ENCODE results near the gene ANO10. TPM values are rescaled to one million over a fixed set of nuclear protein-coding genes. Genes with fewer than 3 reads are reported as not detected.
A peak's percentile ranks its signal among the peaks of the same experiment; 100 is the strongest.

ANO10 gene
- polyA plus RNA-seq, 5 donors: 32.5 to 39.3 (median 34.1) TPM

DNA sequence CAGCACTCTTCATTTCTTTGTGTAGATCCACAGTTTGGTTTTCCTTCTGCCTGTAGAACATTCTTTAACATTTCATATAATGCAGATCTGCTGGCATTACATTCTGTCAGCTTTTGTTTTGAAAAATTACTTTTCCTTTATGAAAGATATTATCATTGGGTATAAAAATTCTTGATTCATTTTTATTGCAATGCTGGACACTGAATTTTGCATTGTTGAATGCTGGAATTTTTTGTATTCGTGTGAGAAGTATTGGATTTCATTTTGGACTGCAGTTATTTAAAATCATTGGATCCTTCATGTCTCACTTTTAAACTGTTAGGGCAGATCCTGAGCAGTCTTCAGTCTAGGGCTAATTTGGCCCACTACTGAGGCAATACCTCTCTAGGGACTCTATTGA, 268.4 kb downstream of the ANO10 start:
- no peak for DNase-seq

DNA sequence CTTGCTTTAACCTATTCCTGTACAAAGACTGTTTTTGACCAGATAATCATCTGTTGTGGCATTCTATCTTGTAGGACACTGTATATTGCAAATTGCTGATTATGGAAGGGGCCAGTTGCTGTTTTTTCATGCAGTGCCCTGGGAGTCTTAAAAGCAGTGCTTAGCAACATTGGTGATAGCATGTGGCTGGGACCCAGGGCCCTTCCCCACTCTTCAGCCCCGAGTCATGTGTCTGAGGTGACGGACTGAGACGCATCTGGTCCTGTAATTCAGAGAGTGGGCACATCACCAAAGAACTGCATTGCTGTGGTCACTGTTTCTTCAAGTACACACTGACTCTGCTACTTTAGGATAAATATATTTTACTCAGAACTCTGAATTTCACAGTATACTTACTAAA, 272.1 kb downstream of the ANO10 start:
- DNase-seq: no peak

DNA sequence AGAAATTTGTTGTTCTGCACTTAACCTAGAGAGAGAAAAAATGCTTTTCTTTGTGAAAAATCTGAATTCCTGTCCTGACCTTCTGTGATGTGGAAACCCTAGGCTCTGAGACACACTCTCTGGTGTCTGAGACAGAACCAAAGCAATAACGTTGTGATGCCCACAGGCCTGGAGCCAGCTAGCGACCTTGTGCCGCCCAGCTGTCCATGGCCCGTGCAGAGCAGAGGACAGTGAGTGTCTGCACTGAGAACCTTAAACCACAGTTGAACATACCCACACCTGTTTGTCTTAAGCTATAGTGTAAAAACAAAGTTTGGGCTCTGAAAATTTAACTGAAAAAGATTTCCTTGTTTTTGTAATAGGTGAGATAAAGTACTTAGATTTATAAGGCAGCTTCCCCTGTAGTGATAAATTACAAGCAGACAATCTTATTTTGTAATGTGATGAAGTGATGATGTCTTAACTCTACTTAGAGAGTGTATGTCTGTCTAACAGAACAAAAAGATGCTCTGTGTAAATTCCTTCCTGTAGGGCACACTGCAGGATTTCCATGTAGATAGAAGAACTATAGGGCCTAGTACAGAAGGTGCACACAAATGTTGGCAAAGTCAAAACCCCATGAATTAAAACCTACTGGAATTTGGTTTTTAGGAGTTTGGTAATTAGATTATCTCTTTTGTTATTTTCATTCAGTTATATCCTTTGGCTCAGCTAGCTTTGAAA, 272.8 kb downstream of the ANO10 start:
- DNase-seq: no peak

DNA sequence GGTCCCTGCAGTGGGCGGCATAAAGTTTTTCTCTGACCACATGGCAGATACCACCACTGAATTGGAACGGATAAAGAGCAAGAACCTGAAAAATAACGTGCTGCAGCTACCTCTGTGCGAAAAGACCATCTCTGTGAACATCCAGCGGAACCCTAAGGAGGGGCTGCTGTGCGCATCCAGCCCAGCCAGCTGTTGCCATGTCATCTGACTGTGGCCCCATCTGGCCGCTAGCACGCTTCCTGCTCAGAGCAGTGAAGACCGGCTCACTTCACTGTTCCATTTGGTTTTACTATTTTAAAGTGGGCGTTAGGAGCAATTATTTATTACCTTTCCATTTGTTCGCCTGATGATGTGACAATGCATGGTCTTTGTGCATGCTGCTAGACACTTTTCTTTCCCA, 273.5 kb downstream of the ANO10 start:
- DNase-seq: no peak

DNA sequence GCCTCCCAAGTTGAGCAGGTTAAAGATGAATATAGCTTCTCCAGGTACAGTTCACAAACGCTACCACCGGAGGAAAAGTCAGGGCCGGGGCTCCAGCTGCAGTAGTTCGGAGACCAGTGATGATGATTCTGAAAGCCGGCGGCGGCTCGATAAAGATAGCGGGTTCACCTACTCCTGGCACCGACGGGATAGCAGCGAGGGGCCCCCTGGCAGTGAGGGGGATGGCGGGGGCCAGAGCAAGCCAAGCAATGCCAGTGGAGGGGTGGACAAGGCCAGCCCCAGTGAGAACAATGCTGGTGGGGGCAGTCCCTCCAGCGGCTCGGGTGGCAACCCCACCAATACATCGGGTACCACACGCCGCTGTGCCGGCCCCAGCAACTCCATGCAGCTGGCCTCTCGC, 274.0 kb downstream of the ANO10 start:
- no peak for DNase-seq

DNA sequence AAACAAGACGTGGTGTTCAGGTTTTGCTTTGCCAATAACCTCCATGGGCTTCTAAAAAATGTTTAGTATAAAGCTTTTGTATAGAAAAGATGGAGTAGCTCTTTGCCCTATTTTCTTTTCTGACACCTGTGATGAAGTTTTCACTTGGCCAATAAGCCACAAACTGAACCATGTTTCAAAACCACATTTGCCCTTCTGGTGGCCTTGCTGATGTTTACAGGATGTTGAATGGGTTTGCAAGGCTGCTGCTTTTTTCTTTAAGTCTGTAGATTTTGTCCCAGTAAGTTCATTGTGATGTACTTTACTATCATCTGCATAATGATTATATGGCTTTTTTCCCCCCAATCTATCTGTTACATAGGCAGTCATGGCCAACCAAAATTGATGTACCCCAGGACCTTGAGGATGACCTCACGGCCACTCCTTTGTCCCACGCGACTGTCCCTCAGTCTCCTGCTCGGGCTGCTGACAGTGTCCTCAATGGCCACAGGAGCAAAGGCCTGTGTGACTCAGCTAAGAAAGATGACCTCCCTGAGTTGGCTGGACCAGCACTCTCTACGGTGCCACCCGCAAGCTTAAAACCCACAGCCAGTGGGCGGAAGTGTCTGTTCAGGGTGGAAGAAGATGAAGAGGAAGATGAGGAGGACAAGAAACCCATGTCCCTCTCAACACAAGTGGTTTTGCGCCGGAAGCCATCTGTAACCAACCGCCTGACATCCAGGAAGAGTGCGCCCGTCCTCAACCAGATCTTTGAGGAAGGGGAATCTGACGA, 274.6 kb downstream of the ANO10 start:
- no peak for DNase-seq

DNA sequence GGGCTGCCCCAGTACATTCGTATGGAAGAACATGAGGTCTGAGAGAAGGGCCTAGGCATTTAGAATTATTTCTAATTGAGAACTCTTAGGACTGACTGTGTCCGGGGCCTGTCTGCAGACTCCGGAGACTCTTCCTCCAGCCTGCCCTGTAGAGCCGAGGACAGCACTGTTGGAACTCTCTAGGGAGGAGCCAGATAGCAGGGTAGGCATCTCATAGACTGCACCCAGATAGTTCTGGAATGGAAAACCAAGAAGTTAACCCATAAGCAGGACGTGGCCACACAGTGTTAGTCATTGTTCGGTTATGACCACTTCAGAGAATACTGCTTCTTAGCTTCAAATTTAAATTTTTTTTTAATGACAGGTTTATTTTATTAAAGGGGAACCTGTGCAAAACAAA, 275.9 kb downstream of the ANO10 start:
- no peak for DNase-seq

DNA sequence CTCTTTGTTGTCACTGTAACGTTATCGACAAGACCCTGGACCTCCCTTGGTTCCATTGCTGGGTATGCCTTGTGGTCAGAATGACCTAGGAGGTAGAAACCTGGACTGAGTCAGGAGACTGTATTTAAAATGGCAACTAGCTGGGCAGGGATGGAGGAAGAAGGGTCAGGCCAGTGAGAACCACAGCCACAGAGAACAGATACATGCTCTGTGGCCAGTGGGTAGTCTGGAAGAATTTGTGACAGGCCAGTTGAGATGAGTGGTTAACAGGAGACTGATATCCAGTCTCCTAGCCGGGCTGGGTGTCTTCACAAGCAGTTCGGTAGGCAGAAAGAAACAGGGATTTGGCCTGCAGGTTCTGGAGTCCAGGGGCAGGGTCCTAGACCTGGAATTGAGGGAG, 276.6 kb downstream of the ANO10 start:
- no peak for DNase-seq

DNA sequence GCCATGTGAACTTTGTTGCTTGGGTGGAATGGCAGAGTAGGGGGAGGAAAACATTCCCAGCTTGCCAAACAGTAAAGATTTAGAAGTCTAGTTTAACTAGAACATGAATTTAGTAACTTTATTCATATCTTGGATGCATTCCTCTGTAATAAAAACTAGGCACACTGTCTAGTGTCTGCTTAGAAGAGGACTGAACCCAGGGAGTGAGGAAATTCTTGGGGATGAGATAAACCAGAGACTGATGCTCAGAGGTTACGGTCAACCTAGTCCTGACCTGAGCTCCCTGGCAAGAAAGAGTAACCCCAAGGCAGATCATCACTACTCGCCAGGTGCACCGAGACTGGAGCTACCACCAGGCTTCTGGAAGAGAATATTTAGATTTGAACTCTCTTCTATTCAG, 277.3 kb downstream of the ANO10 start:
- DNase-seq: no peak

DNA sequence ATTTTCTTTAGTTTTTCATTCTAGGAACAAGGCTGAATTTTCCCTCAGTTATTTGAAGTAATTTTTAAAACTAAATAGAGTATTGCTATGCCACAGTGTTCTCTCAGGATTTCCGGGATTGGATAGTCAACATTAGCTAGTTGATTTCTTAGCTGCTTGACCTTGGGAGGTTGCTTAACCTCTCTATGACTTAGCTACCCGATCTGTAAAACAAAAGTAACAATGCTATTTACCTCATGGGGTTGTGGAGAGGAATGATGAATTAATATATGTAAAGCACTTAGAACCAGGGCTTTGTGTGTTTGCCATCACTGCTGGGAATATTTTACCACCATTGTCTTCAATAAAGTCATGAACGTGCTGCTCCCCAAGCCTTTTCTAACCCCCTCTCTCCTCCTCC, 278.0 kb downstream of the ANO10 start:
- DNase-seq: no peak

DNA sequence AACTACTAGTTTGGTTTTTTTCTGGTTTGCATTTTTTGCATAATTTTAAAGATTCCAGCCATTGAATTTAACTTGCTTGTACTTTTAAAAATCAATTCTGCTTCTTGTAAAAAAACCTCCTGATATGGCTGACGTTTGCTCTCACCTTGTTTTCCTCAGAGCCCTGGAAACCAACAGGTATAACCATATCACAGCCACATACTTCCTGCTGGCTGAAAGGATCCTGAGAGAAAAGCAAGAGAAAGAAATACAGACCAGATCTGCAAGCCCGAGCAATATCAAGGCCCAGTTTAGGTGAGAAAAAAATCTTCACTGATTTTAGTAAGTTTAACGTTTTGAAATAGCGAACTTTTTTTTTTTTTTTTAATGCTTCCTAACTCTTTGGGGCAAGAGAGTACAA, 278.6 kb downstream of the ANO10 start:
- no peak for DNase-seq

DNA sequence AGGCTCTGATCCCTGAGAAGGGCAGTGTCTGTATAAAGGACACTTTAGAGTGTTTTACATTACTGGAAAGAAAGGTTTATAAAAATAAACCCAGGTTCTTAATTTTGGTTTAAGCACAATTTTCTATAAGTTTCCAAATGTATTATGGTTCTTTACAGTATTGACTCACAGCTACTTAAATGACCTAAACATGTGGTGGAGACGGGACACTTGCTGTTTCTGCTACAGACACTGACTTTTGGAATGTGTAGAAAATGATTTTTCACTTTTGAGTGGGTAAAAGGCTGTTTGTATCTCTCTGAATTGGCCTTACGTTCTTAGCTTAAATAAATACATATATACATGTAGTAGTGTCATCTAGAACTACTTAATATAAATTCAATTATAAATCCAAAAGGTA, 280.0 kb downstream of the ANO10 start:
- no peak for DNase-seq

DNA sequence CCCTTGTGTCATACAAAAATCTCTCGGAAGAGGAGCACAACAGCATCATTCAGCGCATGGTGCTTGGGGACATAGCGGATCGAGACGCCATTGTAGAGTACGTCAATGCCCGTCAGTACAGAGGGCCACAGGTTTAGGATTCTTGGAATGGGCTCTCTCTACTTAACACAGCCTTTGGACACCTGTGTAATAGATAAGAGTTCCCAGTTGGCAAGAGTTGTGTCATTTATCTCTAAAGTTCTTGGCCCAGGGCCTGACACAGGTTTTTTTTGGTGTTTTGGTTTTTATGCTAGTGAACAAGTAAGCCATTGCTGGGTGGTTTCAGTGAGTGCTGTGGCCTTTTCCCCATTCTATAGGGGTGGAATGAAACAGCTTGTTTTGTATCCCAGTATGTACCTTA, 281.4 kb downstream of the ANO10 start:
- DNase-seq: no peak

DNA sequence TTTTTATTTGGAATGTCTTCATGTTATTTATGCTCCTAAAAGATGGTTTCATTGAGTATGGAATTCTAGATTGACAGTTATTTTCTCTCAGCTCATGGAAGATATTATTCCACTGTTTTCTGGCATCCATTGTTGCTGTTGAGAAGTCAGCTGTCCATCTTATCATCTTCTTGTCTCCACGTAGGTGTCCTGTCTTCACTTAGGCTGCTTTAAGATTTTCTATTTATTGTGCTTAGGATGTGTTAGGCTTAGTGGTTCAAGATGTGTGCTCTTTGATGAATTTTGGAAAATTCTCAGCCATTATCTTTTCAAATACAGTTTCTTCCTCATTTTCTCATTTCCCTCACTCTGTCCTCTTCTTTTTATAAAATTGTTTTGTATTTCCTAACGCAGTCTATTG, 283.5 kb downstream of the ANO10 start:
- no peak for DNase-seq

DNA sequence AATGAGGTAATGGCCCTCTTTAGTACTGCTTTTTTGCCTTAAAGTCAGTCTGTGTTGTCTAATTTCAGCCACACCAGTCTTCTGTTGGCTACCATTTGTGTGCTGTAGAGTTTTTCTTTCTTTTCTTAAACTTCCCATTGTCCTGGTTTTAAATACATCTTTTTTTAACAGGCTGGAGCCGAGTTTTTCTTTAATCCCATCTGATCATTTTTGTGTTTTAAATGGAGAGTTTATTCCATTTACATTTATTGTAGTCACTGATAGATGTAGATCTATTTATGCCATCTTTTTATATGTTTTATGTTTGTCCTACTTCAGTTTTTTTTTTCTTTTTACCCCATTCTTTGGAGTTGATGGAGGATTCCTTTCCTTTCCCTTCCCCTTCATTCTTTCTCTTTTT, 286.0 kb downstream of the ANO10 start:
- DNase-seq: no peak

DNA sequence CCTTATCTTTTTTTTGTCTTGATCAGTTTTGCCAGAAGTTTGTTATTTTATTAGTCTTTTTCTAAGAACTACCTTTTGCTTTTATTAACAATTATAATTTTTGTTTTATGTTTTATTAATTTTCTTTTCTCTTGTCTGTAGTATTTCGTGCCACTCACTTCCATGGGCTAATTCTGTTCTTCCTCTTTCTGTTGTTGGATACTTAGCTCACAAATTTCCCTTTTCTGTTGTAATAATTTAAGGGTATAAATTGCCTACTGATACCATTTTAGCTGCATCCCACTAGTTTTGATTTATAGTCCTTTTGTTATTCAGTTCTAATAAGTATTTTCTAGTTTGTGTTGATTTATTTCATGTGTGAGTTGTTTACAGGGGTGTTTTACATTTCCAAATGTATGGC, 286.8 kb downstream of the ANO10 start:
- no peak for DNase-seq

DNA sequence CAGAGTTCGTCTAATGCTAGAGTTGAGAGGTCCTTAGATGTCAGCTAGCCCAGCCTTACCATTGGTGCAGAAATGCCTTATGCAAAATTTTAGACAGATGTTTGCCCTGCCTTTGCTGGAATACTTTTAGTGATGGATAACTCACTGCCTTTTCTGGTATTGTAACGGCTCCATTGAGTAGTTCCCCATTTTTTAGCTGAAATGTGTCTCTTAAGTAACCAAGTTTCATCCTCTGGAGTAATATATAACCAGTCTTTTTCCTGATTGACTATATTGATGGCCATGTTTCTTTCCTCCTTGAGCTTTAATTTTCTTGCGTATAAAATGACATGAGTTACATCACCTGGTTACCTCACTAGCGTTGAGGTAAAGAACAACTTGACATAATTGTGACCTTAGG, 290.4 kb downstream of the ANO10 start:
- no peak for DNase-seq

DNA sequence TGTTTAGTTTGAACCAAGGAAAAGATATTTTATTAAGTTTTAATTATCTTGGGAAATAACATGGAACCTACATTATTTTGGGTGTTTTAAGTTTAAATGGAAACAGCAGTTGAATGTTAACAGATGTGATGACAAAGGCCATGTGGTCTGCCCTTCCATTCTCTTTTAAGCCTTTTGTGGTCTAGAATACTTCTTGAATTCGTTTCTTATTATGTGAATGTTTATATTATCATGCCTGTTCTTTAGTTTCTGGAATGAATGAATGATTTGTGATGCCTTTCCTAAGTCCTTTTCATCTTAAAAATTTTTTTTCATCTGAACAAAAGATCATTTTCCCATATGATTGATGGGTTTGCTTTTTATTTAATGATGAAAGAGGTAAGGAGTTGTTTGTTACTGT, 290.8 kb downstream of the ANO10 start:
- no peak for DNase-seq

DNA sequence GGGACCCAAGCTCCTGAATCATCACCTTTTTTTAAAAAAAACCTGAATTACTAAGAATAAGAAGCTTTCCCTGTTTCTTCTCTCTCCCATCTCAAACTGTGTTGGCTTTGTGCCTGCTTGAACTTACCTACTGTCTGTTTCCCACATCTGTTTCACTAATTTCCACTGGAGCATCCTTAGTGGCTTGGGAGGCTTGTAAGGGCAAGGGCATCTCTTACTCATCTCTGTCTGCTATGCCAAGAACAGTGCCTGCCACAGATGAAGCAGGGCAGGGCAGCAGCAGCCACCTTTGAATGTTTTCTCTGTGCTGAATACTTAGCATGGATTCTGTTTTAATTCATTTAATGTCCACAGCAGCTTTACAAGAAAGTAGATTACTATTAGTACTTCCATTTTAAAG, 293.2 kb downstream of the ANO10 start:
- DNase-seq: no peak

DNA sequence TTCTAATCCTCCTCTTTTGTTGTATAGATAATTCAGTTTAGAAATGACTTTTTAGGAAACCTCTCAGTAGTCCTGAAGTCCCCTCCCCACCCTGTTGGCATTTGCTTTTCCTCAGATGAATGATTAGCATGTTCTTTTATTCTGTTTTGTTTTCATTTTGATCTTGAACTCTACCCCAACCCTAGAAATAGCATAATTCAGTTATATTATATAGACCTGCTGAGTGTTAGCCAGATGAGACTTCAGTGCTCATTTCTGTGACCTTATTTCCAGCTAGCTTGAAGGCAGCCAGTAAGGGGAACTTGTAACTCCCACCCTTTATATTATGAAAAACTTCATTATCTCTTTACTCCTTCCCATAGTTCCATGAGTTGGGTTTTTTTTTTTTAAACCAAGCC, 294.2 kb downstream of the ANO10 start:
- no peak for DNase-seq

DNA sequence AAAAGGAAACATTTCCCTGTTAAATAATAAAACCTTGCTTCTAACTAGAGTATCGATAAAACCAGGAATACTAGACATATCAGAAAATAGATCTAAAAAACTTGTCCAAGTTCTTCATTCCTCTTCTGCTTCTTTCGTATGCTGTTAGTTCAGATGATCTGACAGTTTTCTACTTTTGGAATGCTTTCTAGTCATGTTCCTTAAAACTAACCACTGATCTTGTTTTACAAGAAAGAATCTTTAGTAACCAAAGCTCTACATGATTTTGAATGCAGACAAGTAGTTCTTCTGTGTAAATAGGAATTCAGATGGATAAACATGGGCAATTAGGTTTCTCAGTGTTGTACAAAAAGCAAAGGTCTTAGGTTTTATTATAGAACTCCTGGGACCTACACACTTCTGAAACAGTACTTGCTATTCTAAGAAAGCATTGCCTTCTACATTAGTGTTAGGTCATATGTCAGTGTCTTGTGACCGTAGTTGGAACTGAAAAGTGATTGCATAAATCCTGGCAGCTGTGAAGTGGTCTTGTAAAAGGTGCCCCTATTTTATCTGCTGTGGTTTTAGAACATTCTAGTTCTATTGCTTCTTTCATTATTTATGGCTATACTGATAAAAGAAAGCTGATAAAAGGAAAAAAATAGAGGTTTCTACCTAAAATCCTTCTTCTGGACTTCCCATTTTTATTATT, 294.8 kb downstream of the ANO10 start:
- peak; percentile 14 to 15 for DNase-seq

DNA sequence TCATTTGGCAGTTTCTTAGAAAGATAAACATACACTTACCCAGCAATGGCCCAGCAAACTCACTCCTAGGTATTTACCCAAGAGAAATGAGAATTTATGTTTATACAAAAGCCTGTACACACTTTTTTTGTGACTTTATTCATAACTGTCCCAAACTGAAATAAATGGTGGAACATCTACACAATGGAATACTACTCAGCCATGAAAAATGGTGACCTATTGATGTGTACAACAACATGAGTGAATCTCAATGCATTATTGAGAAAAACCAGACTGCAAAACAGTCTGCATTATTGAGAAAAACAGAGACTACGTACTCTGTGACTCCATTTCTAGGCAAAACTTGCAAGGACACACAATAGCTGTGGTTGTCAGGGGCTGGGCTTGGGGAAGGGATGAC, 298.3 kb downstream of the ANO10 start:
- DNase-seq: no peak

DNA sequence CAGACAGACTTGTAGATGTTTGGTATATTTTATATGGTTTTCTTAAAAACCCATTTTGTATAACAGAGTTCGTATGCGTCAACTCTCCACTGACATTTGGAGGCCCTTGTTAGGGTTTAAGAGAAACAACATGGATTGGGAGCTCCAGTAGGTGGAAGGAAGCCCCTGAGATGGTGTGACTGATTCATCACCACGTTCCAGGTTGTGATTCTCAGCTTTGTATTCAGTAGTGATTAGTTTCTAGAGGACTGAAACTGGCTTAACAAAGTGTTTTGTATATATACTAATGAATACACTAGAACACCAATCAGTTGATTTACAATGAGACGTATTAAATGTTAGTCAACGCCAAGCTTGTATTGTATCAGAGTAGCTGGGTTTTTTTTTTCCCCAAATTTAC, 301.5 kb downstream of the ANO10 start:
- no peak for DNase-seq

Measured in right lung (tissue), 5 donors.